HK-2 (cell line): ENCODE measurements around the gene RNF13.
"Not testable (repeated sequence)": the region's sequence is repeated elsewhere in the genome, so short reads cannot be mapped to it uniquely, and the experiment has no call there.

Experiments
- DNase-seq: peaks from one replicate; pipeline ENCODE4 v3.0.0-alpha.2; 2018; ENCODE audit not compliant: unreplicated experiment

RNF13 gene

GRCh38 chr3:149801195-149801594 is 11.8 kb upstream of the RNF13 start:
- DNase-seq: no peak

GRCh38 chr3:149801639-149802038 is 11.4 kb upstream of the RNF13 start:
- DNase-seq: no peak

- no peak for DNase-seq
Measured at GRCh38 chr3:149806171-149806778, 6.7 kb upstream of the RNF13 start.

GRCh38 chr3:149808209-149808829 is 4.7 kb upstream of the RNF13 start:
- peak; percentile 68 for DNase-seq

- DNase-seq: no peak
Measured at GRCh38 chr3:149809699-149810098, 3.3 kb upstream of the RNF13 start.

- DNase-seq: no peak
Measured at GRCh38 chr3:149810846-149811245, 2.2 kb upstream of the RNF13 start.

- DNase-seq: no peak
Measured at GRCh38 chr3:149812165-149812605, 830 bp upstream of the RNF13 start.

GRCh38 chr3:149813367-149814281 is 609 bp downstream of the RNF13 start:
- DNase-seq: peak; percentile 40

GRCh38 chr3:149815321-149815720 is 2.3 kb downstream of the RNF13 start:
- no peak for DNase-seq

GRCh38 chr3:149815728-149816127 is 2.7 kb downstream of the RNF13 start:
- DNase-seq: no peak

- no peak for DNase-seq
Measured at GRCh38 chr3:149816311-149816710, 3.3 kb downstream of the RNF13 start.

GRCh38 chr3:149816986-149817385 is 4.0 kb downstream of the RNF13 start:
- no peak for DNase-seq

- DNase-seq: no peak
Measured at GRCh38 chr3:149819432-149819831, 6.4 kb downstream of the RNF13 start.

GRCh38 chr3:149820183-149820582 is 7.2 kb downstream of the RNF13 start:
- no peak for DNase-seq

- DNase-seq: no peak
Measured at GRCh38 chr3:149826636-149827035, 13.6 kb downstream of the RNF13 start.

GRCh38 chr3:149828390-149828789 is 15.4 kb downstream of the RNF13 start:
- DNase-seq: no peak

- DNase-seq: not testable (repeated sequence)
Measured at GRCh38 chr3:149829631-149830030, 16.6 kb downstream of the RNF13 start.

GRCh38 chr3:149830902-149831301 is 17.9 kb downstream of the RNF13 start:
- DNase-seq: no peak

- DNase-seq: no peak
Measured at GRCh38 chr3:149831321-149831720, 18.3 kb downstream of the RNF13 start.

- DNase-seq: no peak
Measured at GRCh38 chr3:149832086-149832485, 19.1 kb downstream of the RNF13 start.

- no peak for DNase-seq
Measured at GRCh38 chr3:149833241-149833640, 20.2 kb downstream of the RNF13 start.

GRCh38 chr3:149838491-149838890 is 25.5 kb downstream of the RNF13 start:
- DNase-seq: not testable (repeated sequence)

GRCh38 chr3:149839469-149839868 is 26.5 kb downstream of the RNF13 start:
- not testable (repeated sequence) for DNase-seq
